Loucy (cell line): ENCODE data around the gene AAGAB.

Experiments used
- H2AFZ ChIP-seq: fragments of 200-600 bp; sonication (generic); 2 replicates; pipeline ENCODE4 v1.6.0; 2016; ENCODE audit warnings: antibody characterized with exemption, mild to moderate bottlenecking, low read length, moderate library complexity
- H3F3A ChIP-seq: fragments of 200-600 bp; 2 replicates; pipeline ENCODE4 v1.6.0; 2016; ENCODE audit warnings: antibody characterized with exemption, low read depth, mild to moderate bottlenecking
- H3K27me3 ChIP-seq: fragments of 200-600 bp; sonication (generic); 2 replicates; pipeline ENCODE4 v1.6.1; 2014; ENCODE audit warnings: low read length, mild to moderate bottlenecking; ENCODE audit not compliant: insufficient read depth, poor library complexity, severe bottlenecking
- H3K36me3 ChIP-seq: fragments of 200-600 bp; sonication (generic); 2 replicates; pipeline ENCODE4 v1.6.1; 2016; ENCODE audit warnings: low read length; ENCODE audit not compliant: insufficient read depth
- H3K4me1 ChIP-seq: fragments of 200-600 bp; sonication (generic); 2 replicates; pipeline ENCODE4 v1.5.1; 2014; ENCODE audit warnings: low read length, mild to moderate bottlenecking; ENCODE audit not compliant: insufficient read depth, poor library complexity, severe bottlenecking
- H3K4me2 ChIP-seq: fragments of 200-600 bp; sonication (generic); 2 replicates; pipeline ENCODE4 v1.6.0; 2014; ENCODE audit warnings: antibody characterized with exemption, low read length, low read depth, mild to moderate bottlenecking; ENCODE audit not compliant: poor library complexity, severe bottlenecking
- H3K4me3 ChIP-seq: fragments of 200-600 bp; sonication (generic); 2 replicates; pipeline ENCODE4 v1.5.1; 2014; ENCODE audit warnings: low read length, mild to moderate bottlenecking, mixed read lengths; ENCODE audit not compliant: poor library complexity, severe bottlenecking
- H3K79me2 ChIP-seq: fragments of 200-600 bp; sonication (generic); 2 replicates; pipeline ENCODE4 v1.6.1; 2014; ENCODE audit warnings: low read length; ENCODE audit not compliant: insufficient read depth
- H3K9ac ChIP-seq: fragments of 200-600 bp; sonication (generic); 2 replicates; pipeline ENCODE4 v1.6.0; 2014; ENCODE audit warnings: mild to moderate bottlenecking, low read depth, low read length, moderate library complexity; ENCODE audit not compliant: poor library complexity, severe bottlenecking
- H3K9me2 ChIP-seq: fragments of 200-600 bp; sonication (generic); replicated peaks from 2 replicates; pipeline ENCODE4 v1.6.1; 2016; ENCODE audit warnings: low read depth, low read length, mixed read lengths
- H3K9me3 ChIP-seq: fragments of 200-600 bp; sonication (generic); 2 replicates; pipeline ENCODE4 v1.6.1; 2014; ENCODE audit warnings: mild to moderate bottlenecking, antibody characterized with exemption, low read length, low read depth; ENCODE audit not compliant: insufficient read depth
- H4K20me1 ChIP-seq: fragments of 200-600 bp; sonication (generic); 2 replicates; pipeline ENCODE4 v1.6.0; 2014; ENCODE audit warnings: antibody characterized with exemption, low read length, mild to moderate bottlenecking; ENCODE audit not compliant: insufficient read depth, poor library complexity, severe bottlenecking
- CTCF ChIP-seq: fragments of 200-600 bp; sonication (generic); conservative IDR thresholded peaks from 2 replicates; pipeline ENCODE4 v1.5.1; 2014; ENCODE audit warnings: mild to moderate bottlenecking, antibody characterized with exemption, low read length
- EZH2phosphoT487 ChIP-seq: fragments of 200-600 bp; IDR thresholded peaks from 2 replicates; pipeline ENCODE4 v1.6.1; 2018; ENCODE audit warnings: antibody characterized with exemption, mild to moderate bottlenecking, moderate library complexity, borderline replicate concordance

Gene AAGAB

DNA sequence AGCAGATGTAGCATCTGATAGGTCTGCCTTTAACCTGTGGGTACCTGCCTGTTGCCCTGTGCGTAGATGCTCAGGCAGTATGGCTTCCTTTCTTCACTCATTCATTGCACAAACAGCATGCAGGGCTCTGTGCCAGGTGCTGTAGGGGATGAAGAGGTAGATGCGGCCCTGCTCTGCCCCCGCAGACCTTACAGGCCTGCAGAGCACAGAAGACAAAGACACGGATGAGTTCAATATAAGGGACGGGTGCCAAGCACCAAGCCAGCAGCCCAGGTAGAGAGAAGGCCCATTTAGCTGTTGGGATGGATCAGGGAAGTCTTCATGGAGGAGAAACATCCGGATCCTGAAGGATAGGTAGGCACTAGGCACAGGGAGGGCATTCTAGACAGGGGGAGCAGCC lies 69.4 kb downstream of the AAGAB start:
- peaks cover 32% of the 10 kb centered on the region for H3K4me1 ChIP-seq
- no peak for TF ChIP-seq CTCF
- TF ChIP-seq EZH2phosphoT487: no peak
- H3F3A ChIP-seq: no peaks in the 10 kb centered on the region
- peak overlapping the region; percentile 45 for H3K4me2 ChIP-seq
- H2AFZ ChIP-seq: no peak overlapping the region
- peak overlapping the region; percentile 48 for H3K9ac ChIP-seq
- H3K9me2 ChIP-seq: no peaks in the 10 kb centered on the region
- H3K79me2 ChIP-seq: no peaks in the 10 kb centered on the region
- no peaks in the 10 kb centered on the region for H3K9me3 ChIP-seq
- H3K27me3 ChIP-seq: no peaks in the 10 kb centered on the region
- H3K36me3 ChIP-seq: peaks cover 63% of the 10 kb centered on the region; the same call in 1 of the 2 replicates
- no peaks in the 10 kb centered on the region for H4K20me1 ChIP-seq
- H3K4me3 ChIP-seq: no peak overlapping the region

DNA sequence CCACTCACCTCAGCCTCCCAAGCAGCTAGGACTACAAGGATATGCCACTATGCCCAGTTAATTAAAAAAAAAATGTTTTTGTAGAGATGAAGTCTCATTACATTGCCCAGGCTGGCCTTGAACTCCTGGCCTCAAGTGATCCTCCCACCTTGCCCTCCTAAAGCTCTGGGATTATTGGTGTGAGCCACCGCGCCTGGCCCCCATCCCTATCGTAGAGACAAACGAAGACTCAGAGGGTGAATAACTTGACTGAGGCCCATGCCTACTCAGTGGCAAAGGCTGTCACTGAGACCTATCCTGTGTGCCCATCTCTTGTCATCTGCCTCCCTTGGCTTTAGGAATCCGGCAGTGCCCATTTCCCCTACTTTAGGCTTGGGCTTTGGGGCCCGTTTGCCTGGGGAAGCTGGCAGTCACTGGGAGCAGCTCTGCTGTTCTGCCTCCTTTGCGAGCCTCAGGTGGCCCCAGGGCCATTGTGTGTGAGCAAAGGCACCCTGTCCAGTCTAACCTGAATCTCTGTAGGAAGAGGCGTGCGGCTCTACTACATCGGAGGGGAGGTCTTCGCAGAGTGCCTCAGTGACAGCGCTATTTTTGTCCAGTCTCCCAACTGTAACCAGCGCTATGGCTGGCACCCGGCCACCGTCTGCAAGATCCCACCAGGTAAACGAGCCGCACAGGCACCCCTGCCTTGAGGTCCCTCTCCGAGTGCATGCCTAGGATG lies 70.1 kb downstream of the AAGAB start:
- H3K4me3 ChIP-seq: no peak overlapping the region
- H3K9ac ChIP-seq: peak overlapping the region; percentile 48
- H3F3A ChIP-seq: no peaks in the 10 kb centered on the region
- no peak for TF ChIP-seq CTCF
- TF ChIP-seq EZH2phosphoT487: no peak
- H3K4me2 ChIP-seq: no peak overlapping the region
- H3K9me3 ChIP-seq: no peaks in the 10 kb centered on the region
- no peaks in the 10 kb centered on the region for H3K79me2 ChIP-seq
- H3K4me1 ChIP-seq: peaks cover 32% of the 10 kb centered on the region
- peaks cover 62% of the 10 kb centered on the region; the same call in 1 of the 2 replicates for H3K36me3 ChIP-seq
- H3K9me2 ChIP-seq: no peaks in the 10 kb centered on the region
- no peak overlapping the region for H2AFZ ChIP-seq
- no peaks in the 10 kb centered on the region for H4K20me1 ChIP-seq
- no peaks in the 10 kb centered on the region for H3K27me3 ChIP-seq

DNA sequence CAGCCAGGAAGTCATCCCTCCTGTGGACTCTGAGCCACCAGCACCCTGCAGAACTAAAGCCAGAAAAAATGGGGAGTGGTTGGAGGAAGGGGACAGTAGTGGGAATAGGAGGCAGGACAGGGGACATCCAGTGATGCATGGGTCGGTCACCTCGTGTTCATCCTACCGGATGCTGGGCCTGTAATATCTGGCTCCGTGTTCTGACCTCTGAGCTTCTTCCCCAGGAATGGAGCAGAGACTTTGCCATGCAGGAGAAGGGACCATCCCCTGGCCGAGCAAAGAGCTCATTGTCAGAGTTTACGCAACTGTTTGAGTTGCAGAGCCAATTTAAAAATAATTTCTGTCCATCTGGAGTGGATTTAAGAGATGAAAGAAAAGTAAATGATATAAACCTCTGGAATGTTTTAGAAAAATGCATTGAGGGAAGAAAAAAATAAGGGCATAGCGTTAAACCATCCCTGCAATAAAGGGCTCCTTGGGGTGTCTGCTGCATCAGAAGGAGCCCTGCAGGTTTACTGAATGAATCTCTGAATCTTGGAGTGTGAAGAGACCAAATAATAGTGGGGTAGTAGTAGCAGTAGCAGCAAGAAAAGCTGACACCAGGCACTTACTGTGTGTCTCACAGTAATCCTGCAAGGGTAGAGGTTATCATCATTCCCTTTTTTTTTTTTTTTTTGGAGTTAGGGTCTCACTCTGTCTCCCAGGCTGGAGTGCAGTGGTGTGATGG lies 70.9 kb downstream of the AAGAB start:
- peaks cover 61% of the 10 kb centered on the region; the same call in 1 of the 2 replicates for H3K36me3 ChIP-seq
- no peak overlapping the region for H3K4me3 ChIP-seq
- no peaks in the 10 kb centered on the region for H4K20me1 ChIP-seq
- no peaks in the 10 kb centered on the region for H3K9me2 ChIP-seq
- H3K27me3 ChIP-seq: no peaks in the 10 kb centered on the region
- H3K9ac ChIP-seq: no peak overlapping the region
- peaks cover 32% of the 10 kb centered on the region for H3K4me1 ChIP-seq
- H3K79me2 ChIP-seq: no peaks in the 10 kb centered on the region
- H3K9me3 ChIP-seq: no peaks in the 10 kb centered on the region
- no peak overlapping the region for H3K4me2 ChIP-seq
- H3F3A ChIP-seq: no peaks in the 10 kb centered on the region
- TF ChIP-seq EZH2phosphoT487 (no peak), CTCF (no peak)
- no peak overlapping the region for H2AFZ ChIP-seq
